K562 treated with DMSO at 1 percent for 24 hours (cell line): ENCODE measurements around the gene RASGEF1C. TPM values are rescaled to one million over a fixed set of nuclear protein-coding genes. Genes with fewer than 3 reads are reported as not detected.

Experiments used
- total RNA-seq: library from RNA; unstranded; fragments of 300-600 nt; gene quantifications from 2 replicates; pipeline ENCODE4 v1.2.3, GENCODE V29; 2022; ENCODE audit warnings: low read depth; ENCODE audit not compliant: insufficient read depth

The RASGEF1C gene
- total RNA-seq = 0.90 and 1.1 TPM in 2 replicates

DNA sequence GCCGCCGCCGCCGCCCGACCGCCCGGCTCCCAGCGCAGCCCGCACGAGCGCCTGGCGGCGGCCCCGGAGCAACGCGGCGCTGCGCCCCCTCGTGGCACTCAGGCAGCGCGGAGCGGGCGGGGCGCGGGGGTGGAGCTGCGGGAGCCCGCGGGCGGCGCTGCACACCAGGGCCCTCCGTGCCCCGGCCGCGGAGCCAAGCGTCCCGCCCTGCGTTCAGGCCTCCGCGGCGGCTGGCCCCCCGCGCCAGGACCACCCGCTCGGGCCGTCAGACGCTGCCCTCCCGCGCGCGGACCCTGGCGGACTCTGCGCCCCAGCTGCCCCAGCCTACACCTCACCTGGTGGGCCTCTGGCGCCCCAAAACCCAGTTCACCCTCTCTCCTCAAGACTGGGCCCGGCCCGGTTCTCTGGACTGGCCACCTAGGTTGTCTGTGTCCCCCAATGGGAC lies at the start of gene RASGEF1C:
Gene RASGEF1C, minus strand, starts transcription at position 75 of the 445 bp plus-strand sequence. CDS start 71,159 bp downstream, outside the sequence.

DNA sequence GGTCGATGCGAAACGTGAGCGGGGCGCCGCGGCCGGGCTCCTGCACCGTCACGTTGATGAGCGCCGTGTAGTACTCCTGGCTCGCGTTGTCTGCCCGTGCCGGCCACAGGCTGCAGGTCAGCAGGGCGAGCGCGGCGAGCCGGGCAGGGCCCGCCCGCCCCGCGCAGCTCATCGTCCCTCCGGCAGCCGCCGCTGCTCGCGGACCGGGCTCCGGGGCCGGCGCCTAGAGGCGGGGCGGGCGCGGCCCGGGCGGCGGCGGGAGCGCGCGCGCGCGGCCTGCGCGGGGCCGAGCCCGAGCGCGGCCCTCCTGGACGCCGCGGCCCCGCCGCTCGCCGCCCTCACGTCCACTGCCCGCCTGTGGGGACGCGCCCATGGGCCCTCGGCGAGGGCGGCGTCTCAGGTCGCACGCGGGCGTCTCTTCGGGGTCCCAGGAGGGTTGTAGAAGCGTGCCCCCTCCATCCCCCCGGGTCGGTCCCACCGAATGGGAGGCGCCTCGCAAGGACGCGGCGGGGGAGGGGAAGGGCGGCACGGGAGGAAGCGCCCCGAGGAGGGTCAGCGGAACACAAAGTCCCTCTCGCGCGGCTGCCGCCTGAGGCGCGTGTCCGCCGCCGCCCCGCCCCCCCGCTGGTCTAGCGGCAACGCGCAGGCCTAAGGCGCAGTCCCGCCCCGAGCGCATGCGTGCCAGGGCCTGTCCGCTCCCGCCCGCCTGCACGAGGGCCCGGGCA lies 137.3 kb downstream of the RASGEF1C start, which contains the start of gene RNF130:
Gene RNF130, minus strand, starts transcription at position 229 of the 725 bp plus-strand sequence. Its CDS starts 57 bp downstream, at position 172.

Other genes starting within 250 kb of the RASGEF1C start
- gene RNF130, start 137.5 kb downstream of the RASGEF1C start, total RNA-seq = 52.8 and 52.9 TPM in 2 replicates
- 29.1 and 34.8 TPM in 2 replicates for gene MAPK9, start 82.9 kb upstream of the RASGEF1C start, total RNA-seq
- gene GFPT2, start 144.1 kb upstream of the RASGEF1C start, total RNA-seq = 0.42 and 0.90 TPM in 2 replicates